Measurements from ENCODE around the gene PIGU. TPM values are rescaled to one million over a fixed set of nuclear protein-coding genes. Genes with fewer than 3 reads are reported as not detected.

Gene PIGU
- total and polyA plus RNA-seq, 2 donors (not counting 3 experiments of a cell fraction or from before 2014, with no cell fraction given), result 20.3 to 81.8 TPM

- Histone ChIP-seq H3K9me3 (replicated peaks; ENCODE audit: control insufficient read depth, insufficient read depth, low read length) (no peaks in the 10 kb centered on the region), H3K27ac (ENCODE audit: insufficient read depth, low read depth, low read length) (no peak overlapping the region), H2AFZ (ENCODE audit: low read depth, low read length) (no peak overlapping the region), H3K9ac (replicated peaks; ENCODE audit: extremely low read depth, insufficient read depth, low read length) (no peak overlapping the region), H3K4me3 (replicated peaks in 1 of 3; ENCODE audit: insufficient read depth in 1 of 3, low read depth in 1 of 3, low read length in 3 of 3) (no peak overlapping the region), H3K36me3 (ENCODE audit: control insufficient read depth in 2 of 2, extremely low read depth in 1 of 2, insufficient read depth in 2 of 2, low read length in 2 of 2) (peaks cover 0 to 2% of the 10 kb centered on the region in 2 experiments), H3K79me2 (ENCODE audit: control insufficient read depth, insufficient read depth, low read length) (no peaks in the 10 kb centered on the region), H3K4me2 (ENCODE audit: insufficient read depth, low read length) (no peak overlapping the region), H3K4me1 (ENCODE audit: control insufficient read depth, extremely low read depth, insufficient read depth, low read length) (no peaks in the 10 kb centered on the region), H3K9me1 (replicated peaks; ENCODE audit: control insufficient read depth, extremely low read depth, insufficient read depth, low read length) (no peaks in the 10 kb centered on the region), H4K20me1 (replicated peaks; ENCODE audit: control insufficient read depth, extremely low read depth, insufficient read depth, low read length) (no peaks in the 10 kb centered on the region), H3K27me3 (ENCODE audit: control insufficient read depth in 2 of 2, insufficient read depth in 2 of 2, low read length in 2 of 2) (no peaks in the 10 kb centered on the region)
- CTCF ChIA-PET, result interaction anchor here (0.9 to 1.4 kb wide), 2 partner anchors 16 to 30 kb away, joined by 3 to 4 read pairs; no protein-coding TSS in a partner anchor
- TF ChIP-seq POLR2A (IDR thresholded peaks at IDR 0.05; ENCODE audit: low read depth, low read length) (no peak), MYC (IDR thresholded peaks at IDR 0.05; ENCODE audit: low read depth, low read length) (no peak), POLR2AphosphoS5 (IDR thresholded peaks at IDR 0.05; ENCODE audit: insufficient read depth, low read depth, low read length) (no peak), GATA2 (IDR thresholded peaks at IDR 0.05; ENCODE audit: insufficient read depth, insufficient read length, low read depth, low read length) (no peak), CTCF (IDR thresholded peaks at IDR 0.05; ENCODE audit: extremely low read depth in 1 of 2, insufficient read depth in 1 of 2, low read depth in 1 of 2, low read length in 2 of 2) (no peak), JUN (IDR thresholded peaks at IDR 0.05; ENCODE audit: borderline replicate concordance, insufficient read depth, insufficient read length, low read depth) (no peak), EZH2 (IDR thresholded peaks at IDR 0.05; ENCODE audit: borderline replicate concordance, low read depth, low read length, severe bottlenecking) (no peak), FOS (IDR thresholded peaks at IDR 0.05; ENCODE audit: borderline replicate concordance, insufficient read depth, low read length) (no peak)
- TF ChIP-seq, protein P1, sequence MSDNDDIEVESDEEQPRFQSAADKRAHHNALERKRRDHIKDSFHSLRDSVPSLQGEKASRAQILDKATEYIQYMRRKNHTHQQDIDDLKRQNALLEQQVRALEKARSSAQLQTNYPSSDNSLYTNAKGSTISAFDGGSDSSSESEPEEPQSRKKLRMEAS (IDR thresholded peaks at IDR 0.05; ENCODE audit: insufficient read depth, insufficient read length), result no peak
- dilution Hi-C loops (cut with MboI; ENCODE audit: extremely low pct_ligation_motif_present, low sequenced_read_pairs), result no loop called here
- POLR2A ChIA-PET, result no interaction called here
- DNase-seq (ENCODE audit: low read depth, low spot score), result no peak
- BruUV-seq (replicated peaks), result no TSS peak
- FAIRE-seq, result no peak
- intact Hi-C loops (cut with micrococcal nuclease), result no loop called here
These were observed 42.5 kb downstream of the PIGU start for GRCh38 chr20:34634392-34634791.

All from endothelial cell of umbilical vein (primary cell).